ENCODE measurements around the gene RBM47. TPM values are rescaled to one million over a fixed set of nuclear protein-coding genes. Genes with fewer than 3 reads are reported as not detected.

The RBM47 gene
- total and polyA plus RNA-seq, 12 donors, result 0.41 to 14.0 (median 2.1) TPM

- DNase-seq (no peak), ATAC-seq (peak in 3 of 8 donors; percentile 16 to 84 (median 40))
- Histone ChIP-seq H3K27me3 (no peaks in the 10 kb centered on the region), H3K27ac (no peak overlapping the region), H3K36me3 (no peaks in the 10 kb centered on the region), H3K4me1 (peaks cover 0 to 14% (median 0%) of the 10 kb centered on the region in 9 donors), H3K4me3 (no peak overlapping the region), H3K9me3 (no peaks in the 10 kb centered on the region)
- TF ChIP-seq, protein P1, sequence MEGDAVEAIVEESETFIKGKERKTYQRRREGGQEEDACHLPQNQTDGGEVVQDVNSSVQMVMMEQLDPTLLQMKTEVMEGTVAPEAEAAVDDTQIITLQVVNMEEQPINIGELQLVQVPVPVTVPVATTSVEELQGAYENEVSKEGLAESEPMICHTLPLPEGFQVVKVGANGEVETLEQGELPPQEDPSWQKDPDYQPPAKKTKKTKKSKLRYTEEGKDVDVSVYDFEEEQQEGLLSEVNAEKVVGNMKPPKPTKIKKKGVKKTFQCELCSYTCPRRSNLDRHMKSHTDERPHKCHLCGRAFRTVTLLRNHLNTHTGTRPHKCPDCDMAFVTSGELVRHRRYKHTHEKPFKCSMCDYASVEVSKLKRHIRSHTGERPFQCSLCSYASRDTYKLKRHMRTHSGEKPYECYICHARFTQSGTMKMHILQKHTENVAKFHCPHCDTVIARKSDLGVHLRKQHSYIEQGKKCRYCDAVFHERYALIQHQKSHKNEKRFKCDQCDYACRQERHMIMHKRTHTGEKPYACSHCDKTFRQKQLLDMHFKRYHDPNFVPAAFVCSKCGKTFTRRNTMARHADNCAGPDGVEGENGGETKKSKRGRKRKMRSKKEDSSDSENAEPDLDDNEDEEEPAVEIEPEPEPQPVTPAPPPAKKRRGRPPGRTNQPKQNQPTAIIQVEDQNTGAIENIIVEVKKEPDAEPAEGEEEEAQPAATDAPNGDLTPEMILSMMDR (IDR thresholded peaks at IDR 0.05), result no peak
- whole genome bisulfite sequencing, 2 donors, result 53 to 59% methylated on average over 15 of the region's 15 CpGs
- intact Hi-C loops (cut with DNase I), result no loop called here
Measured at GRCh38 chr4:40515398-40516293, 114.0 kb downstream of the RBM47 start.

GRCh38 chr4:40515037-40515397 lies 114.6 kb downstream of the RBM47 start:
- no peaks in the 10 kb centered on the region for H3K36me3 ChIP-seq
- TF ChIP-seq, protein P1 (IDR thresholded peaks at IDR 0.05), result no peak
- 95 to 96% methylated on average over 2 of the region's 2 CpGs for WGBS, 2 donors
- no peak overlapping the region for H3K4me3 ChIP-seq
- no peak for DNase-seq
- peaks cover 0 to 14% (median 0%) of the 10 kb centered on the region in 9 donors for H3K4me1 ChIP-seq
- no peaks in the 10 kb centered on the region for H3K9me3 ChIP-seq
- no peaks in the 10 kb centered on the region for H3K27me3 ChIP-seq
- no peak for ATAC-seq
- no peak overlapping the region for H3K27ac ChIP-seq
- intact Hi-C loops (cut with DNase I), result no loop called here

DNA sequence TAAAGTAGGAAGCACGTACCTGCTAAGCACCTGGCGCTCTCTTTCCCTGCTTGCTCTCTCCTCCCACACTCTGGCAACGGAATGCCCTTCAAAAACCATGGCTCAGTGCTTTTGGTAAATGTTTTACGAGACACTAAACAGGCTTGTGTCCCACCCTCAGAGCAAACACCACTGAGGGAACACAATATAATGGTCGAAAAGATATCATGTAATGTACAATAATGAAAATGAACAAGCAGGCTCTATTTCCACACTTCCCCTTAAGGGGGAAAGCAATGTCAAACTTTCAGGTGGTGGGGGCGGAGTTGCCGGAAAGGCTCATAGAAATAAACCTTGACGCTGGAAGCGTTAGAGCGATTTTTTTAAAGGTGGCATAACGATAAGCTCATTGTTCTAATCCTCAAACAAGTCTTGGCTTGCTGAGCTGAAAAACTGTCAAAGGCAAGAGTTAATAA lies 115.1 kb downstream of the RBM47 start:
- ATAC-seq (no peak), DNase-seq (no peak)
- TF ChIP-seq, protein P1 (IDR thresholded peaks at IDR 0.05), result no peak
- Histone ChIP-seq H3K4me1 (peaks cover 0 to 14% (median 0%) of the 10 kb centered on the region in 9 donors), H3K9me3 (no peaks in the 10 kb centered on the region), H3K27ac (no peak overlapping the region), H3K4me3 (no peak overlapping the region), H3K27me3 (no peaks in the 10 kb centered on the region), H3K36me3 (no peaks in the 10 kb centered on the region)
- intact Hi-C loops (cut with DNase I), result no loop called here
- 80 to 85% methylated on average over 11 of the region's 11 CpGs for WGBS, 2 donors

GRCh38 chr4:40511036-40511614 lies 118.5 kb downstream of the RBM47 start:
- WGBS, 2 donors, result 87 to 89% methylated on average over 9 of the region's 9 CpGs
- Histone ChIP-seq H3K27ac (no peak overlapping the region), H3K27me3 (no peaks in the 10 kb centered on the region), H3K4me3 (no peak overlapping the region), H3K36me3 (no peaks in the 10 kb centered on the region), H3K9me3 (no peaks in the 10 kb centered on the region), H3K4me1 (peaks cover 0 to 12% (median 0%) of the 10 kb centered on the region in 9 donors)
- intact Hi-C loops (cut with DNase I), result no loop called here
- no peak for ATAC-seq
- TF ChIP-seq, protein P1 (IDR thresholded peaks at IDR 0.05), result no peak
- no peak for DNase-seq
